Islet of Langerhans (tissue), 1 donor: ENCODE measurements around the gene ITGA4.
"Not testable (repeated sequence)": the region's sequence is repeated elsewhere in the genome, so short reads cannot be mapped to it uniquely, and the experiment has no call there.

ENCODE experiments used
- FAIRE-seq: peaks from one replicate; lab custom pipeline; 2011; peaks lifted over from hg19 to GRCh38; lab: Jason Lieb, UNC

The ITGA4 gene

DNA sequence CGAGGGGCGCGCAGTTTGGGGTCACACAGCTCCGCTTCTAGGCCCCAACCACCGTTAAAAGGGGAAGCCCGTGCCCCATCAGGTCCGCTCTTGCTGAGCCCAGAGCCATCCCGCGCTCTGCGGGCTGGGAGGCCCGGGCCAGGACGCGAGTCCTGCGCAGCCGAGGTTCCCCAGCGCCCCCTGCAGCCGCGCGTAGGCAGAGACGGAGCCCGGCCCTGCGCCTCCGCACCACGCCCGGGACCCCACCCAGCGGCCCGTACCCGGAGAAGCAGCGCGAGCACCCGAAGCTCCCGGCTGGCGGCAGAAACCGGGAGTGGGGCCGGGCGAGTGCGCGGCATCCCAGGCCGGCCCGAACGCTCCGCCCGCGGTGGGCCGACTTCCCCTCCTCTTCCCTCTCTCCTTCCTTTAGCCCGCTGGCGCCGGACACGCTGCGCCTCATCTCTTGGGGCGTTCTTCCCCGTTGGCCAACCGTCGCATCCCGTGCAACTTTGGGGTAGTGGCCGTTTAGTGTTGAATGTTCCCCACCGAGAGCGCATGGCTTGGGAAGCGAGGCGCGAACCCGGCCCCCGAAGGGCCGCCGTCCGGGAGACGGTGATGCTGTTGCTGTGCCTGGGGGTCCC lies at the start of gene ITGA4:
TSS of gene ITGA4 (plus strand) at position 266 of the 620 bp plus-strand sequence. CDS start at position 535, 269 bp downstream.
- no peak for FAIRE-seq

GRCh38 chr2:181408861-181409260 lies 48.3 kb upstream of the ITGA4 start:
- no peak for FAIRE-seq

- FAIRE-seq: no peak
Observed at GRCh38 chr2:181411105-181411849, 45.9 kb upstream of the ITGA4 start.

DNA sequence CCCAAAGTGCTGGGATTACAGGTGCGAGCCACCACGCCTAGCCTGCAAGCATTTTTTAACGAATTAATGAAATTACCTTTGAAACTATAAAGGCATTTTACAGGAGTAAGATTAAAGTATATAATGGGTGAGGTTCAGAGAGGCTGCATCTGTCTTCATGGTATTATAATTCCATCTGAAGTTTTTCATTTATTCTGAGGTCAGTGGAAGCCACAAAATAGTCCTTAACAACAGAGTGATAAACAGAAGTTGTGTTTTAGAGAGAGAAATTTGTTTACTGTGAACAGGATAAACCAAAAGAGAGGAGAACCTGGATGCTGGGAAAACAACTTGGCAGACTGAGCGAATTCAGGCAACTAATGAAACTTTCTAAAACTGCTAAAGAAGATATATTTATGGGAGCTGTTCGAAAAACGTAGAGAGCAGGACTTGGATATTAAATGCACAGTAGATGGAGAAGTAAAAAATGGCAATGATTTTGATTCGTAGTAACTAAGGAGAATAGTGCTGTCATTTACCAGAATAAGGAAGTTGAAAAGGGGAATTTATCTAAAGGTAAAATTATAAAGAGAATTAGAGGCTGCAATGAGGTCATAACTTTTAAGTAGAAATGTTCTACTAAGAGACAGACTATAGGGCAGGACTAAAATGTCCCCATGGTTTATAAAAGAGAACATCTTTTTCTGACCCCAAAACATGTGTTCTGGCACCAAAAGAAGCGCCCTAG lies 37.9 kb upstream of the ITGA4 start:
- no peak for FAIRE-seq

- no peak for FAIRE-seq
Observed at GRCh38 chr2:181420259-181421130, 36.7 kb upstream of the ITGA4 start.

DNA sequence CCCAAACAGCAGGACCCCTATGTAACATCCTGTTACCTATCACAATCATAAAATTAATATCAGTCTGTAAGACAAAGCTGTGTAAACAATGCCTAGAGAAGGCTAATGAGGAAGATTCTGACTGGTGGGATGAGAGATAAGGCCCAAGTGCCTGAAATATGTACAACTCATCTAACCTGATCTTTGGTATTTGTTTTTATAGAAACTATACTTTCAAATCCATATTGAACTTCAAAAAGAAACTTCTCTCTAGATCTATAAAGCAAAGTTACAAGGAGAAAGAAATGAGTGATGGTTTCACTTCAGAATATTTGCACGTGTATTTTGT lies 36.1 kb upstream of the ITGA4 start:
- FAIRE-seq: no peak

DNA sequence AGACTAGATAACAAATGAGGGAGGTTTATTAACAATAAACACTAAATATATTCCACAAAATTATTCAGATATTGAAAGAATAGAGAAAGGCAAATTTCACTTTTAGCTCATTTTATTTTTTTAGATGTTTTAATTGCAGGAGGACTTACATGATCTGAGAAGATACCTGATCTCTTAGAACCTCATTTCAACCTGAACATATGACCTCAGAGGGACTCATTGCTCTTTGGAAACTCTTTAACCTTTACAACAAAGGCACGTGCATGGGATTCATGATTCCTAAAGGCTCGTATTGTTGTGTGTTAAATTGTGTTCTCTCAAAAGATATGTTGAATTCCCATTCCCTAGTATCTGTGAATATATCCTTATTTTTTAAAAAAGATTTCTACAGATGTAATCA lies 35.7 kb upstream of the ITGA4 start:
- no peak for FAIRE-seq

GRCh38 chr2:181426672-181427071 lies 30.5 kb upstream of the ITGA4 start:
- no peak for FAIRE-seq

DNA sequence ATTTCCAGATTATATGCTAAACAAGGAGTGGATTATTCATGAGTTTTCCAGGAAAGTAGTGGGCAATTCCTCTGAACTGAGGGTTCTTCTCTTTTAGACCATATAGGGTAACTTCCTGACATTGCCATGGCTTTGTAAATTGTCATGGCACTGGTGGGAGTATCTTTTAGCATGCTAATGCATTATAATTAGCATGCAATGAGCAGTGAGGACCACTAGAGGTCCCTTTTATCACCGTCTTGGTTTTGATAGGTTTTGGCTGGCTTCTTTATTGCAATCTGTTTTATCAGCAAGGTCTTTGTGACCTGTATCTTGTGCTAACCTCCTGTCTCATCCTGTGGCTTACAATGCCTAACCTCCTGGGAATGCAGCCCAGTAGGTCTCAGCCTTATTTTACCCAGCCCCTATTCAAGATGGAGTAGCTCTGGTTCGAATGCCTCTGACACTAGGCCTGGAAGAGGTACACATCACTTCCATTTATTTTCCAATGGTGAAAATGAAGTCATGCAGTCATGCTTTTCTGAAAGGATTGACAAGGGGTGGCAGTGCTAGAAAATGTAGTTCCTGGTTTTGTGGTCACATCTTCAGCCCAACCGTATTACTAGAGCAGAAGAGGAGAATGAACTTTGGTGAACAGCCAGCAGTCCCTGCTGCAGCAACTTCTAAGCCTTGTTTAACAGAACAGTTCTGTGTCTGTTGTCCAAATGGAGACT lies 26.6 kb upstream of the ITGA4 start:
- no peak for FAIRE-seq

GRCh38 chr2:181431674-181432073 lies 25.5 kb upstream of the ITGA4 start:
- FAIRE-seq: no peak

DNA sequence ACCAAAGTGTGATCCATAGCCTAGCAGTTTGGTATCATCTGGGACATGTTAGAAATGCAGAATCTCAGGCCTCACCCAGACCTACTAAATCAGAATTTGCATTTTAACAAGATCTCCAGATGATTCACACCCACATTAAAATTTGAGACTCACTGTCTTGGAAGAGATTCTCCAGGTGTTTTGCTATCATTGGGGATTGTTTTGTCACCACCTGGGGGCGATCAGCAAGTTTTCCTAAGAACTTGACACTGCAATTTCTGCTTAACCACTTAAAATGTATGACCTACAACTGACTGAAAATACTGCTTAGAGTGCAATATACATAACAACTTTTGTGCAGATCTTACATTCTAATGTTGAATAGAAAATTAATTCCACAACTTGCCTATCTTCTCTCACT lies 18.9 kb upstream of the ITGA4 start:
- no peak for FAIRE-seq

GRCh38 chr2:181440344-181440743 lies 16.8 kb upstream of the ITGA4 start:
- FAIRE-seq: no peak

DNA sequence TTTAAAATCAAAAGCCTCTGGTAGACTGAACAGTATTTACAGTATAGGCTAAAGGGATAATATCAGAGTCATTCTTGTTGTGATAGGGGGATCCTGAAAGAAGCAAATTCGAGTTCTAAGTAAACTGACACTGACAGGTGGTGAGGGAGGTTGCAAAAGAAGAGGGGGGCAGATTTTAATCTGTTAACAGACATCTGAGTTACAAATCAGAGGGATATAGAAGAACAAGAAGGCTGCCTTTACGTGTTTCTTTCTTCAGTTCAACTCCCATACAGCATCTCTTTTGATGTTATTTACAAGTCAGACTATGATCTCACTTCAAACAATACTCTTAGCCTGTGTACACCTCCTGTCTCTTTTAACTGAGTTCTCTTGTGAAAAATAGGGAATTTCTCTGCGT lies 16.3 kb upstream of the ITGA4 start:
- no peak for FAIRE-seq

DNA sequence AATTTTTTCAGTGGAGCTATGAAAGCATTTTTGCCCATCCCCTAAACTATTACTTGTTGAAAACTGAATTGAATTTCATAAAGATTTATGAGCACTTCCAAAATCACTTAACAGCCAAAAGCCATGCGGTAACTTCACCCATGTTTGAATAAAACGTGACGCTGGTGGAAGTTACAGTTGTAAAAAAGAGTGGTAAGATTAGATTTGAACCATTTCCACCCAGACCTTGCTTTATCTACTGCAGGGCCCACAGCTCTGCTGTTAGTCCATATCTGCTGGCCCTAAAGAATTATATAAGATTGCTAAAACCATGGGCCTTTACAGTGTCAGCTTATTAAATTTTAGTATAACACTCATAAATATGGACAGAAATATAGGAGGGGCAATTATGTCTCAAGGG lies 15.5 kb upstream of the ITGA4 start:
- FAIRE-seq: no peak

- no peak for FAIRE-seq
Observed at GRCh38 chr2:181444654-181445053, 12.5 kb upstream of the ITGA4 start.

- no peak for FAIRE-seq
Observed at GRCh38 chr2:181446985-181447384, 10.2 kb upstream of the ITGA4 start.

GRCh38 chr2:181449278-181449677 lies 7.9 kb upstream of the ITGA4 start:
- FAIRE-seq: not testable (repeated sequence)

DNA sequence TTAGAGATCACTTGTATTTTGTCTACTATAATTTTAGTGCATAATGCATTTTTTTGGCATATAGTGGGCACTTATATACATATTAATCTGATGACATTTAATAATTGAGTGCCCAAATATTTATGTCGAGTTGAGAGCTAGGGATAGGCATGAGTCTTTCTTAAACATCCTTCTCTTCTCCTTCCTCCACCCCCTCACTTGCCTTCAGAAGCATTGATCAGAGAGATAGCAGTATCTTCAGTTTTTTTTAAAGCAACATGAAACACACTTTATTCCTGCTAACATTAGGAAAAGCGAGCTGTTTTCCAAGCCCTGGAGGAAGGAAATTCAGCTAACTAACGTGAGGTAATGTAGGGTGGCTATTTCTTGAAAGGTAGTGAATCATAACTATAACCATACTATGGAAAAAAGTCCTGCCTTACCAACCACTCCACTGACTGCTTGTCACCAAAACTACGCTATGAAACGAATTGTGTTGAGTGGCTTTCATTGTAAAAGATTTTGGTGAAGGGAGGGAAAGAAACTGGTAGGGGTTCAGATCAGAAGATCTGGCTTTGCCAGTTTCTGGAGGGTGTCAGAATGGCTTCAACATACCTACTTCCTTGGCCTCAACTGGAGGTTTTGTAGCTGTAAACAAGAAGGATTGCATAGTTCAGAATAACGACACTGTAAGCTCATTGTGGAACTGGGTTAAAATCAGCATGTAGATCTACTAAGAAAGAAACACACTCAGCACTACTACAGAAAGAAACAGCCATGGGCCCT lies 2.3 kb upstream of the ITGA4 start:
- no peak for FAIRE-seq

DNA sequence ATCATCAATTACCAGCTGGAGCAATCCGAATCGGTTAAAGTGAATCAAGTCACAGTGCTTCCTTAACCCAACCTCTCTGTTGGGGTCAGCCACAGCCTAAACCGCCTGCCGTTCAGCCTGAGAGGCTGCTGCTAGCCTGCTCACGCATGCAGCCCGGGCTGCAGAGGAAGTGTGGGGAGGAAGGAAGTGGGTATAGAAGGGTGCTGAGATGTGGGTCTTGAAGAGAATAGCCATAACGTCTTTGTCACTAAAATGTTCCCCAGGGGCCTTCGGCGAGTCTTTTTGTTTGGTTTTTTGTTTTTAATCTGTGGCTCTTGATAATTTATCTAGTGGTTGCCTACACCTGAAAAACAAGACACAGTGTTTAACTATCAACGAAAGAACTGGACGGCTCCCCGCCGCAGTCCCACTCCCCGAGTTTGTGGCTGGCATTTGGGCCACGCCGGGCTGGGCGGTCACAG lies 496 bp upstream of the ITGA4 start:
- no peak for FAIRE-seq

DNA sequence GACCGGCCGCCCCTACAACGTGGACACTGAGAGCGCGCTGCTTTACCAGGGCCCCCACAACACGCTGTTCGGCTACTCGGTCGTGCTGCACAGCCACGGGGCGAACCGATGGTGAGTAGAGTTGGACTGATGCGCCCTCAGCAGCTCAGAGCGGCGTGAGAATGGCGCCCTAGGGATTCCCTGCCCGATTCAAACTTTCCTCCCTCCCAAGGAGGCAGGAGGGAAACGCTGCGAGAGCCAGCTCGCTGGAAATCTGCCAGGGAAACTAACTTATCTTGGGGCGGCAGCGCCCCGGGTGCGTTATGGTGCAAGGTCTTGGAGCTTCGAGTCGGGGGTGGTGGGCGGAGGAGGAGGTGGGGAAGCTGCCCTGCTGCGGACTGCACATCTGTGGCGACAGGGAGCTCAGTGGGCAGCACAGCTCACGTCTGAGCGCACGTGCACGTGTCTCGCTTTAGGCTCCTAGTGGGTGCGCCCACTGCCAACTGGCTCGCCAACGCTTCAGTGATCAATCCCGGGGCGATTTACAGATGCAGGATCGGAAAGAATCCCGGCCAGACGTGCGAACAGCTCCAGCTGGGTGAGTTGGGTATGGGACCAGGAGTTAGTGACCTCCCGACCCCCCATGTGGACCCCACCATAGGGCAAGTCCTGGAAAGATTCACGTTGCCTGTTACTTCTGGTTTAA lies 697 bp downstream of the ITGA4 start:
- no peak for FAIRE-seq
